Nephron (organoid): Measurements from ENCODE around the gene TCF4.

Source experiments
- H3K27ac Mint-ChIP-seq, 3 experiments: 2 replicates each; pipeline ENCODE4 v1.8.0; 2020; ENCODE audit warnings: mixed read lengths in 3 of 3, mild to moderate bottlenecking in 2 of 3, moderate library complexity in 1 of 3
- H3K27me3 Mint-ChIP-seq: 2 replicates; pipeline ENCODE4 v1.8.0; 2021; ENCODE audit warnings: low read depth, mild to moderate bottlenecking, moderate library complexity, mixed read lengths
- H3K36me3 Mint-ChIP-seq: 2 replicates; pipeline ENCODE4 v1.8.0; 2020; ENCODE audit warnings: low read depth, mixed read lengths
- H3K4me1 Mint-ChIP-seq: 2 replicates; pipeline ENCODE4 v1.8.0; 2020; ENCODE audit warnings: mixed read lengths
- H3K4me3 Mint-ChIP-seq, 3 experiments: 2 replicates each; pipeline ENCODE4 v1.8.0; 2020; ENCODE audit warnings: mild to moderate bottlenecking in 3 of 3, mixed read lengths in 3 of 3, moderate library complexity in 2 of 3
- H3K9me3 Mint-ChIP-seq: 2 replicates; pipeline ENCODE4 v1.8.0; 2020; ENCODE audit warnings: mixed read lengths
- CTCF ChIP-seq, 3 experiments: fragments of 200-600 bp; sonication (generic); IDR thresholded peaks; one replicate each; pipeline ENCODE4 v1.5.0; 2021; ENCODE audit warnings: antibody characterized with exemption in 3 of 3; ENCODE audit not compliant: unreplicated experiment in 3 of 3

Gene TCF4

GRCh38 chr18:55384551-55385275 lies 203.3 kb downstream of the TCF4 start:
- peak in 2 of 3 experiments; percentile 15 to 36 for TF ChIP-seq CTCF (IDR thresholded peaks at IDR 0.05; ENCODE audit: unreplicated experiment in 3 of 3)
- peaks cover 6% of the 10 kb centered on the region for H3K4me1 Mint-ChIP-seq
- H3K4me3 Mint-ChIP-seq = no peak overlapping the region
- no peak overlapping the region for H3K27ac Mint-ChIP-seq
- H3K36me3 Mint-ChIP-seq = peaks cover 60% of the 10 kb centered on the region
- peaks cover 3% of the 10 kb centered on the region for H3K27me3 Mint-ChIP-seq
- H3K9me3 Mint-ChIP-seq = peaks cover 25% of the 10 kb centered on the region

- Mint-ChIP-seq H3K9me3 (peaks cover 27% of the 10 kb centered on the region), H3K36me3 (peaks cover 60% of the 10 kb centered on the region), H3K27ac (no peak overlapping the region), H3K4me3 (no peak overlapping the region), H3K27me3 (peaks cover 3% of the 10 kb centered on the region), H3K4me1 (peaks cover under 1% of the 10 kb centered on the region)
- TF ChIP-seq CTCF (IDR thresholded peaks at IDR 0.05; ENCODE audit: unreplicated experiment in 3 of 3) = no peak
These were observed 203.9 kb downstream of the TCF4 start for GRCh38 chr18:55384115-55384514.

GRCh38 chr18:55382277-55382805 lies 205.7 kb downstream of the TCF4 start:
- Mint-ChIP-seq H3K27ac (no peak overlapping the region), H3K9me3 (peaks cover 28% of the 10 kb centered on the region), H3K36me3 (peaks cover 70% of the 10 kb centered on the region), H3K4me3 (no peak overlapping the region), H3K4me1 (no peaks in the 10 kb centered on the region), H3K27me3 (peaks cover 3% of the 10 kb centered on the region)
- no peak for TF ChIP-seq CTCF (IDR thresholded peaks at IDR 0.05; ENCODE audit: unreplicated experiment in 3 of 3)

GRCh38 chr18:55381277-55381676 lies 206.7 kb downstream of the TCF4 start:
- H3K27ac Mint-ChIP-seq = no peak overlapping the region
- H3K9me3 Mint-ChIP-seq = peaks cover 30% of the 10 kb centered on the region
- no peak overlapping the region for H3K4me3 Mint-ChIP-seq
- H3K4me1 Mint-ChIP-seq = no peaks in the 10 kb centered on the region
- H3K27me3 Mint-ChIP-seq = peaks cover 3% of the 10 kb centered on the region
- no peak for TF ChIP-seq CTCF (IDR thresholded peaks at IDR 0.05; ENCODE audit: unreplicated experiment in 3 of 3)
- H3K36me3 Mint-ChIP-seq = peaks cover 77% of the 10 kb centered on the region

GRCh38 chr18:55380589-55380988 lies 207.4 kb downstream of the TCF4 start:
- H3K9me3 Mint-ChIP-seq = peaks cover 30% of the 10 kb centered on the region
- H3K4me1 Mint-ChIP-seq = no peaks in the 10 kb centered on the region
- H3K36me3 Mint-ChIP-seq = peaks cover 70% of the 10 kb centered on the region
- no peak overlapping the region for H3K27ac Mint-ChIP-seq
- no peak overlapping the region for H3K4me3 Mint-ChIP-seq
- H3K27me3 Mint-ChIP-seq = peaks cover 3% of the 10 kb centered on the region
- no peak for TF ChIP-seq CTCF (IDR thresholded peaks at IDR 0.05; ENCODE audit: unreplicated experiment in 3 of 3)

- H3K9me3 Mint-ChIP-seq = peaks cover 9% of the 10 kb centered on the region
- no peaks in the 10 kb centered on the region for H3K4me1 Mint-ChIP-seq
- no peak for TF ChIP-seq CTCF (IDR thresholded peaks at IDR 0.05; ENCODE audit: unreplicated experiment in 3 of 3)
- H3K4me3 Mint-ChIP-seq = no peak overlapping the region
- no peaks in the 10 kb centered on the region for H3K27me3 Mint-ChIP-seq
- H3K27ac Mint-ChIP-seq = no peak overlapping the region
- peaks cover 38% of the 10 kb centered on the region for H3K36me3 Mint-ChIP-seq
These were observed 211.6 kb downstream of the TCF4 start for GRCh38 chr18:55376387-55376786.
